K562 (cell line): ENCODE data around the gene ZAP70. TPM values are rescaled to one million over a fixed set of nuclear protein-coding genes. Genes with fewer than 3 reads are reported as not detected.

Experiments used
- CBX3 ChIP-seq, 2 experiments: IDR thresholded peaks; 1 replicate in 1 of 2; 2 replicates in 1 of 2; pipeline ENCODE4 v1.6.1; 2012; ENCODE audit warnings: inconsistent platforms in 2 of 2, low read length in 2 of 2, borderline replicate concordance in 1 of 2, control low read depth in 1 of 2
- EHMT2 ChIP-seq: fragments of 450-650 bp; IDR thresholded peaks from 2 replicates; pipeline ENCODE4 v1.6.1; 2018; ENCODE audit warnings: antibody characterized with exemption
- MAZ ChIP-seq, 2 experiments: fragments of 450-650 bp in 1 of 2; sonication (generic) in 1 of 2; formaldehyde crosslinking; IDR thresholded peaks in 1 of 2; conservative IDR thresholded peaks in 1 of 2; 2 replicates each; pipeline versions ENCODE4 v1.4.0 to v1.5.0; 2020; ENCODE audit warnings: mild to moderate bottlenecking in 1 of 2, missing genetic modification reagents in 1 of 2
- MTA2 ChIP-seq: fragments of 450-650 bp; IDR thresholded peaks from 2 replicates; pipeline ENCODE4 v1.6.1; 2016; ENCODE audit warnings: low read depth
- SMARCC2 ChIP-seq: fragments of 450-650 bp; IDR thresholded peaks from 2 replicates; pipeline ENCODE4 v1.6.1; 2017; ENCODE audit warnings: antibody characterized with exemption, moderate library complexity, mild to moderate bottlenecking, low read depth
- ZNF12 ChIP-seq: sonication (generic); formaldehyde crosslinking; IDR thresholded peaks from 2 replicates; pipeline ENCODE4 v1.4.0; 2020; ENCODE audit warnings: mild to moderate bottlenecking, missing genetic modification reagents
- polyA plus RNA-seq, 8 experiments: library from polyadenylated mRNA; depleted of rRNA in 4 of 8; stranded (reverse) in 5 of 8; unstranded in 3 of 8; fragments of >200 nt; fragmentation: Nextera tagmentation in 2 of 8; fragmentation: Illumina TruSeq in 1 of 8; extraction: Ambion mirVana in 2 of 8; extraction: Trizol in 1 of 8; gene quantifications; 2 replicates each; pipeline versions ENCODE4 v1.2.1 to v1.2.3, GENCODE V29; 2011 to 2014; ENCODE audit warnings: inconsistent platforms in 1 of 8, missing spikeins in 1 of 8
- total RNA-seq, 7 experiments: library from RNA; depleted of rRNA in 6 of 7; stranded (reverse); fragments of >200 nt in 6 of 7; fragmentation: Illumina TruSeq in 2 of 7; extraction: Trizol in 2 of 7; gene quantifications; 2 replicates each; pipeline versions ENCODE4 v1.2.1 to v1.2.3, GENCODE V29; 2011 to 2021; ENCODE audit warnings: low replicate concordance in 1 of 7
- TF ChIP-seq, protein P1 (sequence below): fragments of 250-450 bp; sonication (Bioruptor Pico); IDR thresholded peaks from 2 replicates; pipeline ENCODE4 v1.4.0; 2020
- TF ChIP-seq, protein P2 (sequence below): sonication (generic); formaldehyde crosslinking; IDR thresholded peaks from 2 replicates; pipeline ENCODE4 v1.8.0; 2022; ENCODE audit warnings: mild to moderate bottlenecking, missing genetic modification reagents, borderline replicate concordance
- TF ChIP-seq, protein P3 (sequence below): sonication (generic); formaldehyde crosslinking; IDR thresholded peaks from 2 replicates; pipeline ENCODE4 v1.8.1; 2023; ENCODE audit warnings: mild to moderate bottlenecking, missing genetic modification reagents
- TF ChIP-seq, protein P4 (sequence below): fragments of 200-800 bp; sonication (Bioruptor generic); IDR thresholded peaks from 2 replicates; pipeline ENCODE4 v1.6.1; 2016; ENCODE audit warnings: missing genetic modification characterization, missing compliant biosample characterization

ZAP70 gene
- total and polyA plus RNA-seq, 9 of the 15 experiments (the other 6 are each of a cell fraction or from before 2014, with no cell fraction given), result 0.06 to 0.80 (median 0.21) TPM; not detected in 1

DNA sequence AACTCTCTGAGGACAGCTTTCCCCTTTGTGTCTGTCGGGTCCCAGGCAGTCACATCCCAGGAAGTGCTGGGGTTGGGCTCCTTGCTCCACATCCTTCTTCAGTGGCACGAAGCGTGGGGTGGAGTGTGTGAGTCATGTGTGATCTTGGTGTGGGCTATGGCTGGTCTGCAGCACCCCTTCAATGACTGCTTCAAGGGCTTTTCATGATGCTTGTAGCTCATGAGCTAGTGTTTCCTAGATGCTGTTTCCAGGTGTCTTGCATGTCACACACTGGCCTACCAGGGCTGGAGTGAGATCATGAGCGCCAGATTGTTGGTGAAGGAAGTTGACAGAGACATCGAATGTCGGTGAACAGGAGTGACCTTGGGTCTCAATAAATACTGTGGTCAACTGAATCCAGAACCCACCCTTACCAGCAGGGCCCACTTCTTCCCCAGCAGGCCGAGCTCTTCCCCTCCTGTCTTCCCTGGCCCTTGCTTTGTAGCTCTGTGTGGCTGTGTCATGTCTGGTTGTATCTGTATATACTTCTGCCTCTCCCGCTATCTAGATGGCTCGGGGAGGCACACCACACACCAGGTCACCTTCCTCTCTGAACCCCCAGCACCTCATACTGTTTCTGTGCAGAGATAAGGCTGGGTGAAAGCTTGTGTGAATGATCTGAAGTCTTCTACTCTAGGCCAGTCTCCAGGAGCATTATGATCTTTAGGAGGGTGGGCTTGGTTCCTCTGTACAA is 40.0 kb upstream of the ZAP70 start (continued):
- TF ChIP-seq, protein P1, sequence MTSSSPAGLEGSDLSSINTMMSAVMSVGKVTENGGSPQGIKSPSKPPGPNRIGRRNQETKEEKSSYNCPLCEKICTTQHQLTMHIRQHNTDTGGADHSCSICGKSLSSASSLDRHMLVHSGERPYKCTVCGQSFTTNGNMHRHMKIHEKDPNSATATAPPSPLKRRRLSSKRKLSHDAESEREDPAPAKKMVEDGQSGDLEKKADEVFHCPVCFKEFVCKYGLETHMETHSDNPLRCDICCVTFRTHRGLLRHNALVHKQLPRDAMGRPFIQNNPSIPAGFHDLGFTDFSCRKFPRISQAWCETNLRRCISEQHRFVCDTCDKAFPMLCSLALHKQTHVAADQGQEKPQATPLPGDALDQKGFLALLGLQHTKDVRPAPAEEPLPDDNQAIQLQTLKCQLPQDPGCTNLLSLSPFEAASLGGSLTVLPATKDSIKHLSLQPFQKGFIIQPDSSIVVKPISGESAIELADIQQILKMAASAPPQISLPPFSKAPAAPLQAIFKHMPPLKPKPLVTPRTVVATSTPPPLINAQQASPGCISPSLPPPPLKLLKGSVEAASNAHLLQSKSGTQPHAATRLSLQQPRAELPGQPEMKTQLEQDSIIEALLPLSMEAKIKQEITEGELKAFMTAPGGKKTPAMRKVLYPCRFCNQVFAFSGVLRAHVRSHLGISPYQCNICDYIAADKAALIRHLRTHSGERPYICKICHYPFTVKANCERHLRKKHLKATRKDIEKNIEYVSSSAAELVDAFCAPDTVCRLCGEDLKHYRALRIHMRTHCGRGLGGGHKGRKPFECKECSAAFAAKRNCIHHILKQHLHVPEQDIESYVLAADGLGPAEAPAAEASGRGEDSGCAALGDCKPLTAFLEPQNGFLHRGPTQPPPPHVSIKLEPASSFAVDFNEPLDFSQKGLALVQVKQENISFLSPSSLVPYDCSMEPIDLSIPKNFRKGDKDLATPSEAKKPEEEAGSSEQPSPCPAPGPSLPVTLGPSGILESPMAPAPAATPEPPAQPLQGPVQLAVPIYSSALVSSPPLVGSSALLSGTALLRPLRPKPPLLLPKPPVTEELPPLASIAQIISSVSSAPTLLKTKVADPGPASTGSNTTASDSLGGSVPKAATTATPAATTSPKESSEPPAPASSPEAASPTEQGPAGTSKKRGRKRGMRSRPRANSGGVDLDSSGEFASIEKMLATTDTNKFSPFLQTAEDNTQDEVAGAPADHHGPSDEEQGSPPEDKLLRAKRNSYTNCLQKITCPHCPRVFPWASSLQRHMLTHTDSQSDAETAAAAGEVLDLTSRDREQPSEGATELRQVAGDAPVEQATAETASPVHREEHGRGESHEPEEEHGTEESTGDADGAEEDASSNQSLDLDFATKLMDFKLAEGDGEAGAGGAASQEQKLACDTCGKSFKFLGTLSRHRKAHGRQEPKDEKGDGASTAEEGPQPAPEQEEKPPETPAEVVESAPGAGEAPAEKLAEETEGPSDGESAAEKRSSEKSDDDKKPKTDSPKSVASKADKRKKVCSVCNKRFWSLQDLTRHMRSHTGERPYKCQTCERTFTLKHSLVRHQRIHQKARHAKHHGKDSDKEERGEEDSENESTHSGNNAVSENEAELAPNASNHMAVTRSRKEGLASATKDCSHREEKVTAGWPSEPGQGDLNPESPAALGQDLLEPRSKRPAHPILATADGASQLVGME (CRISPR knock-in tag), result no peak
- TF ChIP-seq, protein P2, sequence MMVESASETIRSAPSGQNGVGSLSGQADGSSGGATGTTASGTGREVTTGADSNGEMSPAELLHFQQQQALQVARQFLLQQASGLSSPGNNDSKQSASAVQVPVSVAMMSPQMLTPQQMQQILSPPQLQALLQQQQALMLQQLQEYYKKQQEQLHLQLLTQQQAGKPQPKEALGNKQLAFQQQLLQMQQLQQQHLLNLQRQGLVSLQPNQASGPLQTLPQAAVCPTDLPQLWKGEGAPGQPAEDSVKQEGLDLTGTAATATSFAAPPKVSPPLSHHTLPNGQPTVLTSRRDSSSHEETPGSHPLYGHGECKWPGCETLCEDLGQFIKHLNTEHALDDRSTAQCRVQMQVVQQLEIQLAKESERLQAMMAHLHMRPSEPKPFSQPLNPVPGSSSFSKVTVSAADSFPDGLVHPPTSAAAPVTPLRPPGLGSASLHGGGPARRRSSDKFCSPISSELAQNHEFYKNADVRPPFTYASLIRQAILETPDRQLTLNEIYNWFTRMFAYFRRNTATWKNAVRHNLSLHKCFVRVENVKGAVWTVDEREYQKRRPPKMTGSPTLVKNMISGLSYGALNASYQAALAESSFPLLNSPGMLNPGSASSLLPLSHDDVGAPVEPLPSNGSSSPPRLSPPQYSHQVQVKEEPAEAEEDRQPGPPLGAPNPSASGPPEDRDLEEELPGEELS (CRISPR knock-in tag), result no peak; the same call in 1 of the 2 replicates
- TF ChIP-seq MTA2 (0 out of 2 replicates have a peak, but pooled peaks have one; percentile 12), EHMT2 (0 out of 2 replicates have a peak, but pooled peaks have one; percentile 22), SMARCC2 (0 out of 2 replicates have a peak, but pooled peaks have one; percentile 12), ZNF12 (CRISPR knock-in tag) (peak; percentile 63; the same call in 1 of the 2 replicates), MAZ (CRISPR knock-in tag; conservative IDR thresholded peaks at IDR 0.05 in 1 of 2, IDR thresholded peaks at IDR 0.05 in 1 of 2) (0 out of 4 replicates have a peak, but pooled peaks of 1 of the 2 experiments have one; percentile 18), CBX3 (IDR thresholded peaks at IDR 0.05; ENCODE audit: borderline replicate concordance in 1 of 2, low read length in 2 of 2) (0 out of 3 replicates have a peak, but pooled peaks of 1 of the 2 experiments have one; percentile 20)
- TF ChIP-seq, protein P3, sequence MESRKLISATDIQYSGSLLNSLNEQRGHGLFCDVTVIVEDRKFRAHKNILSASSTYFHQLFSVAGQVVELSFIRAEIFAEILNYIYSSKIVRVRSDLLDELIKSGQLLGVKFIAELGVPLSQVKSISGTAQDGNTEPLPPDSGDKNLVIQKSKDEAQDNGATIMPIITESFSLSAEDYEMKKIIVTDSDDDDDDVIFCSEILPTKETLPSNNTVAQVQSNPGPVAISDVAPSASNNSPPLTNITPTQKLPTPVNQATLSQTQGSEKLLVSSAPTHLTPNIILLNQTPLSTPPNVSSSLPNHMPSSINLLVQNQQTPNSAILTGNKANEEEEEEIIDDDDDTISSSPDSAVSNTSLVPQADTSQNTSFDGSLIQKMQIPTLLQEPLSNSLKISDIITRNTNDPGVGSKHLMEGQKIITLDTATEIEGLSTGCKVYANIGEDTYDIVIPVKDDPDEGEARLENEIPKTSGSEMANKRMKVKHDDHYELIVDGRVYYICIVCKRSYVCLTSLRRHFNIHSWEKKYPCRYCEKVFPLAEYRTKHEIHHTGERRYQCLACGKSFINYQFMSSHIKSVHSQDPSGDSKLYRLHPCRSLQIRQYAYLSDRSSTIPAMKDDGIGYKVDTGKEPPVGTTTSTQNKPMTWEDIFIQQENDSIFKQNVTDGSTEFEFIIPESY (CRISPR knock-in tag), result peak; percentile 45; the same call in 1 of the 2 replicates
- TF ChIP-seq, protein P4, sequence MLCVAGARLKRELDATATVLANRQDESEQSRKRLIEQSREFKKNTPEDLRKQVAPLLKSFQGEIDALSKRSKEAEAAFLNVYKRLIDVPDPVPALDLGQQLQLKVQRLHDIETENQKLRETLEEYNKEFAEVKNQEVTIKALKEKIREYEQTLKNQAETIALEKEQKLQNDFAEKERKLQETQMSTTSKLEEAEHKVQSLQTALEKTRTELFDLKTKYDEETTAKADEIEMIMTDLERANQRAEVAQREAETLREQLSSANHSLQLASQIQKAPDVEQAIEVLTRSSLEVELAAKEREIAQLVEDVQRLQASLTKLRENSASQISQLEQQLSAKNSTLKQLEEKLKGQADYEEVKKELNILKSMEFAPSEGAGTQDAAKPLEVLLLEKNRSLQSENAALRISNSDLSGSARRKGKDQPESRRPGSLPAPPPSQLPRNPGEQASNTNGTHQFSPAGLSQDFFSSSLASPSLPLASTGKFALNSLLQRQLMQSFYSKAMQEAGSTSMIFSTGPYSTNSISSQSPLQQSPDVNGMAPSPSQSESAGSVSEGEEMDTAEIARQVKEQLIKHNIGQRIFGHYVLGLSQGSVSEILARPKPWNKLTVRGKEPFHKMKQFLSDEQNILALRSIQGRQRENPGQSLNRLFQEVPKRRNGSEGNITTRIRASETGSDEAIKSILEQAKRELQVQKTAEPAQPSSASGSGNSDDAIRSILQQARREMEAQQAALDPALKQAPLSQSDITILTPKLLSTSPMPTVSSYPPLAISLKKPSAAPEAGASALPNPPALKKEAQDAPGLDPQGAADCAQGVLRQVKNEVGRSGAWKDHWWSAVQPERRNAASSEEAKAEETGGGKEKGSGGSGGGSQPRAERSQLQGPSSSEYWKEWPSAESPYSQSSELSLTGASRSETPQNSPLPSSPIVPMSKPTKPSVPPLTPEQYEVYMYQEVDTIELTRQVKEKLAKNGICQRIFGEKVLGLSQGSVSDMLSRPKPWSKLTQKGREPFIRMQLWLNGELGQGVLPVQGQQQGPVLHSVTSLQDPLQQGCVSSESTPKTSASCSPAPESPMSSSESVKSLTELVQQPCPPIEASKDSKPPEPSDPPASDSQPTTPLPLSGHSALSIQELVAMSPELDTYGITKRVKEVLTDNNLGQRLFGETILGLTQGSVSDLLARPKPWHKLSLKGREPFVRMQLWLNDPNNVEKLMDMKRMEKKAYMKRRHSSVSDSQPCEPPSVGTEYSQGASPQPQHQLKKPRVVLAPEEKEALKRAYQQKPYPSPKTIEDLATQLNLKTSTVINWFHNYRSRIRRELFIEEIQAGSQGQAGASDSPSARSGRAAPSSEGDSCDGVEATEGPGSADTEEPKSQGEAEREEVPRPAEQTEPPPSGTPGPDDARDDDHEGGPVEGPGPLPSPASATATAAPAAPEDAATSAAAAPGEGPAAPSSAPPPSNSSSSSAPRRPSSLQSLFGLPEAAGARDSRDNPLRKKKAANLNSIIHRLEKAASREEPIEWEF, result no peak
